ENCODE measurements around the gene ZNF132. TPM values are rescaled to one million over a fixed set of nuclear protein-coding genes. Genes with fewer than 3 reads are reported as not detected.
"Not testable (repeated sequence)": the region's sequence is repeated elsewhere in the genome, so short reads cannot be mapped to it uniquely, and the experiment has no call there.

The ZNF132 gene
- polyA plus RNA-seq, 4 donors = 0.22 to 7.9 (median 0.78) TPM

- DNase-seq = no peak
- no peaks in the 10 kb centered on the region for H3K27me3 ChIP-seq (ENCODE audit: control insufficient read depth in 3 of 3, insufficient read depth in 3 of 3, low read length in 3 of 3)
- 97 to 99% (median 98%) methylated on average over 29 to 35 of the region's 35 CpGs for WGBS, 3 donors
- peaks cover 0 to 36% (median 0%) of the 10 kb centered on the region in 3 donors for H3K36me3 ChIP-seq (ENCODE audit: control insufficient read depth in 3 of 3, insufficient read depth in 2 of 3, low read depth in 1 of 3, low read length in 3 of 3)
- no peak for FAIRE-seq
- H3K4me1 ChIP-seq (ENCODE audit: control insufficient read depth in 3 of 3, insufficient read depth in 2 of 3, low read depth in 1 of 3, low read length in 2 of 3) = no peaks in the 10 kb centered on the region
- no peak overlapping the region for H3K27ac ChIP-seq (ENCODE audit: low read depth in 1 of 3, low read length in 2 of 3)
- no peaks in the 10 kb centered on the region for H3K9me3 ChIP-seq (ENCODE audit: control insufficient read depth in 2 of 2, insufficient read depth in 1 of 2, low read depth in 1 of 2, low read length in 1 of 2)
- no peak overlapping the region for H3K4me3 ChIP-seq (ENCODE audit: low read depth in 1 of 3, low read length in 3 of 3)
Measured at GRCh38 chr19:58456111-58456510, 16.2 kb upstream of the ZNF132 start.

- Histone ChIP-seq H3K4me1 (ENCODE audit: control insufficient read depth in 3 of 3, insufficient read depth in 2 of 3, low read depth in 1 of 3, low read length in 2 of 3) (peaks cover 0 to 2% (median 0%) of the 10 kb centered on the region in 3 donors), H3K9me3 (ENCODE audit: control insufficient read depth in 2 of 2, insufficient read depth in 1 of 2, low read depth in 1 of 2, low read length in 1 of 2) (no peaks in the 10 kb centered on the region), H3K36me3 (ENCODE audit: control insufficient read depth in 3 of 3, insufficient read depth in 2 of 3, low read depth in 1 of 3, low read length in 3 of 3) (peaks cover 0 to 36% (median 0%) of the 10 kb centered on the region in 3 donors), H3K27me3 (ENCODE audit: control insufficient read depth in 3 of 3, insufficient read depth in 3 of 3, low read length in 3 of 3) (no peaks in the 10 kb centered on the region), H3K4me3 (ENCODE audit: low read depth in 1 of 3, low read length in 3 of 3) (no peak overlapping the region), H3K27ac (ENCODE audit: low read depth in 1 of 3, low read length in 2 of 3) (no peak overlapping the region)
- DNase-seq = no peak
- FAIRE-seq = no peak
- WGBS, 3 donors = 96 to 97% (median 97%) methylated on average over 17 to 21 of the region's 21 CpGs
Measured at GRCh38 chr19:58455306-58455705, 15.4 kb upstream of the ZNF132 start.

DNA sequence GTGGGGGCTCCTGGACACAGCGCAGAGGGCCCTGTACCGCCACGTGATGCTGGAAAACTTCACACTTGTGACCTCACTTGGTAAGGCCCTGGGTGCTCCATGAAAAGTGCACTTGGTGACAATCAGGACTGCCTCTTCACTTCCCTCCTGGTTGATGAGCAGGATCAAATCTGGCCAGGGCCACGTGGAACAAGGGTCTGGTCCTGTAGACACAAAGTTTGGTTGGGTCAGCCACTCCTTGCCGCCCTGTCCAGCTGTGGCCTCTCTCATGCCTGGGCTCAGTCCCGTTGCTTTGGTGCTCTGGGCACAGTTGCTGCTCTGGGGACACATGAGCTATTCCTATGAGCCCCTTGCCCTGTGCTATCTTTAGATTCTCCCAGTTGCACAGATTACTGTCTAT, 13.8 kb upstream of the ZNF132 start:
- Histone ChIP-seq H3K27me3 (ENCODE audit: control insufficient read depth in 3 of 3, insufficient read depth in 3 of 3, low read length in 3 of 3) (peaks cover 0 to 5% (median 3%) of the 10 kb centered on the region in 3 donors), H3K9me3 (ENCODE audit: control insufficient read depth in 2 of 2, insufficient read depth in 1 of 2, low read depth in 1 of 2, low read length in 1 of 2) (peaks cover 0 to 8% of the 10 kb centered on the region in 2 donors), H3K4me3 (ENCODE audit: low read depth in 1 of 3, low read length in 3 of 3) (no peak overlapping the region), H3K4me1 (ENCODE audit: control insufficient read depth in 3 of 3, insufficient read depth in 2 of 3, low read depth in 1 of 3, low read length in 2 of 3) (peaks cover 0 to 2% (median 0%) of the 10 kb centered on the region in 3 donors), H3K36me3 (ENCODE audit: control insufficient read depth in 3 of 3, insufficient read depth in 2 of 3, low read depth in 1 of 3, low read length in 3 of 3) (peaks cover 0 to 36% (median 0%) of the 10 kb centered on the region in 3 donors), H3K27ac (ENCODE audit: low read depth in 1 of 3, low read length in 2 of 3) (no peak overlapping the region)
- 93 to 96% (median 95%) methylated on average over 6 of the region's 6 CpGs for WGBS, 3 donors
- FAIRE-seq = no peak
- no peak for DNase-seq

DNA sequence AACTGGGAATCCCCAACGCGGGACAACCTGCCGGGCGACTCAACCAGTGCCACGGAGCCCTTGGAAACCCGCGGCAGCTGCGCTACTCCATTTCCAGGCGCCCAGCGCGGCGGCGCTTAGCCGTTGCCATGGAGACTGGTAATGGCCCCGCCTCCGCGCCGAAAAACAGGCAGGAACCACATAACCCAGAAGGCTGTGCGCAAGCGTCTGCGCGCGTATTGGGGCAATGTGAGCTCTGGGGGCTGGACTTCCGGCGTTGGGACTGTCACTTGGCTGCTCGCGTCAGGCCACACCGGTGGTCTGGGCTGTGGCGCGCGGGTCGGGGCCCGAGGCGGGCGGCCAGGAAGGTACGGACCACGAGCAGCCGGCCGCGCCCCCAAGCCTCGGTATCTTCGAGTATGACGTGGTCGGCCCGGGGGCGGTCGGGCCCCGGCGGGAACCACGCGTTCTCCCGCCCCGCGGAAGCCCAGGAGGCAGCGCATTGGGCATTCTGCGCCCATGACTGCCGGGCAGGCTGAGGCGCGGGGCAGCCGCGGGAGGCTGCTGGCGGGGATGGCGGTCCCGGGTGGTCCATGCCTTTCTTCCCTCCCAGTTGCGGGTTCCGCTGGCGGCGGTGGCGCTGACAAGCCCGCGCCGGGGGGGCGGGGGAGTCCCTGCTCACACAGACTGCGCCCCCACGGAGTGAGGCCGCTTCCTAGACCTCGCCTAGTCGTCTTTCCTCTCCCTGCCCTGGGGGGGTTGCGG, 11.6 kb upstream of the ZNF132 start, which contains the start of gene ZNF324B:
Gene ZNF324B (plus strand): TSS at position 265 of the 744 bp plus-strand sequence. CDS start 2,080 bp downstream, outside the sequence.
- Histone ChIP-seq H3K4me3 (ENCODE audit: low read depth in 1 of 3, low read length in 3 of 3) (peak within 1 kb of the TSS; percentile 64 to 96 (median 76)), H3K27me3 (ENCODE audit: control insufficient read depth in 3 of 3, insufficient read depth in 3 of 3, low read length in 3 of 3) (peaks cover 0 to 7% (median 3%) of the 10 kb centered on the region in 3 donors), H3K4me1 (ENCODE audit: control insufficient read depth in 3 of 3, insufficient read depth in 2 of 3, low read depth in 1 of 3, low read length in 2 of 3) (peaks cover 0 to 2% (median 0%) of the 10 kb centered on the region in 3 donors), H3K36me3 (ENCODE audit: control insufficient read depth in 3 of 3, insufficient read depth in 2 of 3, low read depth in 1 of 3, low read length in 3 of 3) (peaks cover 0 to 24% (median 0%) of the 10 kb centered on the region in 3 donors), H3K9me3 (ENCODE audit: control insufficient read depth in 2 of 2, insufficient read depth in 1 of 2, low read depth in 1 of 2, low read length in 1 of 2) (peaks cover 0 to 8% of the 10 kb centered on the region in 2 donors), H3K27ac (ENCODE audit: low read depth in 1 of 3, low read length in 2 of 3) (peak within 1 kb of the TSS in 1 of 3 donors; percentile 61)
- FAIRE-seq (no peak), DNase-seq (peak; percentile 98)
- WGBS, 3 donors = 0 to 1% (median 0%) methylated on average over 46 to 79 of the region's 79 CpGs

- no peak overlapping the region for H3K27ac ChIP-seq (ENCODE audit: low read depth in 1 of 3, low read length in 2 of 3)
- peaks cover 0 to 2% (median 0%) of the 10 kb centered on the region in 3 donors for H3K4me1 ChIP-seq (ENCODE audit: control insufficient read depth in 3 of 3, insufficient read depth in 2 of 3, low read depth in 1 of 3, low read length in 2 of 3)
- DNase-seq (no peak), FAIRE-seq (no peak)
- H3K27me3 ChIP-seq (ENCODE audit: control insufficient read depth in 3 of 3, insufficient read depth in 3 of 3, low read length in 3 of 3) = peaks cover 0 to 7% (median 3%) of the 10 kb centered on the region in 3 donors
- peaks cover 0 to 19% (median 0%) of the 10 kb centered on the region in 3 donors for H3K36me3 ChIP-seq (ENCODE audit: control insufficient read depth in 3 of 3, insufficient read depth in 2 of 3, low read depth in 1 of 3, low read length in 3 of 3)
- peaks cover 0 to 8% of the 10 kb centered on the region in 2 donors for H3K9me3 ChIP-seq (ENCODE audit: control insufficient read depth in 2 of 2, insufficient read depth in 1 of 2, low read depth in 1 of 2, low read length in 1 of 2)
- WGBS, 3 donors = 0 to 6% (median 3%) methylated on average over 11 of the region's 11 CpGs
- H3K4me3 ChIP-seq (ENCODE audit: low read depth in 1 of 3, low read length in 3 of 3) = peak overlapping the region; percentile 64 to 96 (median 76)
Measured at GRCh38 chr19:58450856-58451357, 11.0 kb upstream of the ZNF132 start.

GRCh38 chr19:58449980-58450379, 10.0 kb upstream of the ZNF132 start:
- not testable (repeated sequence) for H3K27me3 ChIP-seq (ENCODE audit: control insufficient read depth in 3 of 3, insufficient read depth in 3 of 3, low read length in 3 of 3); H3K9me3 ChIP-seq (ENCODE audit: control insufficient read depth in 2 of 2, insufficient read depth in 1 of 2, low read depth in 1 of 2, low read length in 1 of 2); FAIRE-seq; H3K4me1 ChIP-seq (ENCODE audit: control insufficient read depth in 3 of 3, insufficient read depth in 2 of 3, low read depth in 1 of 3, low read length in 2 of 3); H3K27ac ChIP-seq (ENCODE audit: low read depth in 1 of 3, low read length in 2 of 3); DNase-seq; H3K4me3 ChIP-seq (ENCODE audit: low read depth in 1 of 3, low read length in 3 of 3)
- peaks cover 0 to 14% (median 0%) of the 10 kb centered on the region in 3 donors for H3K36me3 ChIP-seq (ENCODE audit: control insufficient read depth in 3 of 3, insufficient read depth in 2 of 3, low read depth in 1 of 3, low read length in 3 of 3)
- WGBS, 3 donors = 54 to 62% (median 54%) methylated on average over 5 of the region's 5 CpGs

DNA sequence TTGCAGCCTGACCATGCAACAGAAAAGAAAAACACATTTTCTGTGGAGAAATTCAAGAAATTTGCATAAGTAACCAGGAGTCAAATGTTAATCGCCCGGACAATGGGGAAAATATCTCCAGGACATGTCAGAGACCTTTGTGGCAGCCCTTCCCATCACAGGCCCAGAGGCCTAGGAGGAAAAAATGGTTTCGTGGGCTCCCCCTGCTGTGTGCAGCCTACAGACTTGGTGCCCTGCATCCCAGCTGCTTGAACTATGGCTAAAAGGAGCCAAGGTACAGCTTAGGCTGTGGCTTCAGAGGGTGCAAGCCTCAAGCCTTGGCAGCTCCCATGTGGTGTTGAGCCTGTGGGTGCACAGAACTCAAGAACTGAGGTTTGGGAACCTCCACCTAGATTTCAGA, 8.9 kb upstream of the ZNF132 start:
- DNase-seq; H3K27ac ChIP-seq (ENCODE audit: low read depth in 1 of 3, low read length in 2 of 3); H3K9me3 ChIP-seq (ENCODE audit: control insufficient read depth in 2 of 2, insufficient read depth in 1 of 2, low read depth in 1 of 2, low read length in 1 of 2); H3K4me3 ChIP-seq (ENCODE audit: low read depth in 1 of 3, low read length in 3 of 3); H3K36me3 ChIP-seq (ENCODE audit: control insufficient read depth in 3 of 3, insufficient read depth in 2 of 3, low read depth in 1 of 3, low read length in 3 of 3); FAIRE-seq; H3K4me1 ChIP-seq (ENCODE audit: control insufficient read depth in 3 of 3, insufficient read depth in 2 of 3, low read depth in 1 of 3, low read length in 2 of 3); H3K27me3 ChIP-seq (ENCODE audit: control insufficient read depth in 3 of 3, insufficient read depth in 3 of 3, low read length in 3 of 3): not testable (repeated sequence)
- 77 to 88% (median 84%) methylated on average over 3 of the region's 3 CpGs for WGBS, 3 donors

DNA sequence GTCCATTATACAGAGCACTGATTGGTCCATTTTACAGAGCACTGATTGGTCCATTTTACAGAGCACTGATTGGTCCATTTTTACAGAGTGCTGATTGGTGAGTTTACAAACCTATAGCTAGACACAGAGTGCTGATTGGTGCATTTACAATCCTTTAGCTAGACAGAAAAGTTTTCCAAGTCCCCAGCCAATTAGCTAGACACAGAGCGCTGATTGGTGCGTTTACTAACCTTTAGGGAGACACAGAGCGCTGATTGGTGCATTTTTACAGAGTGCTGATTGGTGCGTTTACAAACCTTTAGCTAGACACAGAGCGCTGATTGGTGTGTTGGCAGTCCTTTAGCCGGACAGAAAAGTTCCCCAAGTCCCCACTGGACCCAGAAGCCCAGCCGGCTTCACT, 3.0 kb upstream of the ZNF132 start:
- Histone ChIP-seq H3K4me1 (ENCODE audit: control insufficient read depth in 3 of 3, insufficient read depth in 2 of 3, low read depth in 1 of 3, low read length in 2 of 3) (peaks cover 0 to 13% (median 2%) of the 10 kb centered on the region in 3 donors), H3K9me3 (ENCODE audit: control insufficient read depth in 2 of 2, insufficient read depth in 1 of 2, low read depth in 1 of 2, low read length in 1 of 2) (peaks cover 0 to 26% of the 10 kb centered on the region in 2 donors)
- H3K4me3 ChIP-seq (ENCODE audit: low read depth in 1 of 3, low read length in 3 of 3); FAIRE-seq; H3K36me3 ChIP-seq (ENCODE audit: control insufficient read depth in 3 of 3, insufficient read depth in 2 of 3, low read depth in 1 of 3, low read length in 3 of 3); DNase-seq; H3K27me3 ChIP-seq (ENCODE audit: control insufficient read depth in 3 of 3, insufficient read depth in 3 of 3, low read length in 3 of 3); H3K27ac ChIP-seq (ENCODE audit: low read depth in 1 of 3, low read length in 2 of 3): not testable (repeated sequence)
- 90 to 91% (median 91%) methylated on average over 7 of the region's 7 CpGs for WGBS, 3 donors

Data from small intestine (tissue), 7 donors.